ENCODE results near the gene KCND3. TPM values are rescaled to one million over a fixed set of nuclear protein-coding genes. Genes with fewer than 3 reads are reported as not detected.
A peak's percentile ranks its signal among the peaks of the same experiment; 100 is the strongest.

Gene KCND3
- total RNA-seq, 5 donors from 2014 or later (not counting 1 experiment from before 2014, with no cell fraction given), result not detected

DNA sequence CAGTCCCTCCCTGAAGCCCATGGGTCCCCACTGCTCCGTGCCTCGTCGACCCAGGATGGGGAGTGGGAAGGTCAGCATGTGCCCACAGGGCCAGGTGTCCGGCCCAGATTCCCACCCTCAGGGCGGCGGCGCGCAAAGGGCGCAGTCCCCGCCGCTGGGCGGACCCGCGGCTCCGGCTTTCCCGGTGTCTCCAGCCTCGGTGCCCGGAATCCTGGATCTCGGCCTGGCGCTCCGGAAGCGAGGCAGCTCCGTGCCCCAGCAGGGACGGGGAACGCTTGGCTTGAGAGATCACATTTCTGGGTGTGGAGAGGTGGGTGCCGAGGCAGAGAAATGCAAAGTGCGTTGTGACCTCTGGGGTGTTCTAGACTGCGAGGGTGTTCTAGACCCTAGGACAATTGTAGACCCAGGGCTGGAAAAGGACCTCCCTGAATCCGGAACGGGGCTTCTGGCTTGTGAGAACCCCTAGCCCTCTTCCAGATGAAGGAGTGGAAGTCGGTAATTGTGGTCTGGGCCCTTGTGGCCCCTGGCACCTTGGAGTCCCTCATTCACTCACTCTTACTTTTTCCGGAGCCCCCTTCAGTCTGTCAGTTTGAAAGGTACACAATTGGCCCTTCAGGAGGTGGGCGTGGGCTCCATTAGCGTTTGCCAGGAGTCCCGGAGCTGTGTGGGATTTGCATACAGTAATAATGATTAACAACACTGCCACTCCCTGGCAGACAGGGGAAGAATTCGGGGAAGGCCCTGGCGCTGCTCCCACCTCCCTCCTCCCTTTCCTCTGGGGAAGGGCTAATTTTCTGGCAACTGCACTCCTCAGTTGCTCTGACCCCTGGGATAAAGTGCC, 1.6 kb upstream of the KCND3 start:
- 6% methylated on average over 26 of the region's 37 CpGs for WGBS (ENCODE audit: insufficient coverage)
- DNase-seq, result no peak
- H3K9me3 Mint-ChIP-seq, result no peaks in the 10 kb centered on the region
- Histone ChIP-seq H3K4me3 (ENCODE audit: control insufficient read depth in 1 of 2, extremely low read depth in 1 of 2, low read length in 1 of 2) (no peak overlapping the region), H3K27me3 (replicated peaks in 1 of 2; ENCODE audit: control insufficient read depth in 2 of 2, extremely low read depth in 1 of 2, insufficient read depth in 2 of 2, low read length in 1 of 2) (peaks cover 24 to 67% of the 10 kb centered on the region in 2 experiments), H3K27ac (ENCODE audit: low read length) (no peak overlapping the region), H3K9me3 (no peaks in the 10 kb centered on the region), H3K4me1 (ENCODE audit: control insufficient read depth in 1 of 2, extremely low read depth in 1 of 2, insufficient read depth in 2 of 2, low read length in 2 of 2) (peaks cover 0 to 15% of the 10 kb centered on the region in 2 experiments), H3K36me3 (ENCODE audit: control insufficient read depth in 2 of 2, extremely low read depth in 1 of 2, insufficient read depth in 1 of 2, low read length in 1 of 2) (no peaks in the 10 kb centered on the region)
- H3K27me3 Mint-ChIP-seq, result peaks cover 53 to 82% of the 10 kb centered on the region in 2 donors
- H3K36me3 Mint-ChIP-seq, result no peaks in the 10 kb centered on the region
- ATAC-seq (replicated peaks in 1 of 4), result no peak
- H3K4me1 Mint-ChIP-seq, result peaks cover 7 to 22% (median 20%) of the 10 kb centered on the region in 3 donors
- ChIA-PET POLR2A (no interaction called here), CTCF (no interaction called here)
- H3K27ac Mint-ChIP-seq, result no peak overlapping the region
- H3K4me3 Mint-ChIP-seq, result peak overlapping the region; percentile 21 to 64 (median 32)

- POLR2A ChIA-PET, result no interaction called here
- WGBS (ENCODE audit: insufficient coverage), result 2% methylated on average over 60 of the region's 72 CpGs
Observed at GRCh38 chr1:111990026-111990877, 784 bp upstream of the KCND3 start.

DNA sequence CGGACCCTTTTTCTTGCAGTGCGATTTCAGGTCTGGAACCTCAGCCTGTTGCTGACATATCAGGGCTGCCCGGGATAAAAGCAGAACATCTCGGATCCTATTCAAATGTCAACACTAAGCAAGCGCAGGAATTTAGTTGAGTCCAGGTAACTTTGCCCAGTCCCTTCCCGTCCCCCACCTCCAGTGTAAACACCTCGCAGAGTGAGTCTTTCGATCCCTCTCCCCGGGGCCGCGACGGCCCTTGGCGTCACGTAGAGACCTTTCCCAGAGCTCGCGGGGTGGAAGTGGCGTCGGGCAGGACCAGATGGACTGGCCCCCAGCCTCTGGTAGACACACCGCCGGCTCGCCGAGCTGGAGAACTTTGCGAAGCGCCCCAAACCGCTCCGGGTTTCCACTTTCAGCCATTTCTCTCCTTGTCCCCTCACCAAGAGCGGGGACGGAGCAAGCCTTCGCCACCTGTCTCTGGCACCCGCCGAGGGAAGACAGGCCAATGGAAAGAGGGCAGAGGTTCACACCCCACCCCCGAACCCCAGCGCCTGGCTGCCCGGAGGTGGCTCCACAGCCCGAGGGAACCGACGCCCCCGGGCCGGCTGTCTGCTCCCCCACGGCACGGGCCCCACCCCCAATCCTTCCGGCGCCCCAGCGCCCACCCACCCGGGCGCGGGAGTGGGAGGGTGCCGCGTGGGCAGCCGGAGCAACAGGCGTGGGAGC, 570 bp downstream of the KCND3 start:
- DNase-seq (no peak), ATAC-seq (replicated peaks in 1 of 4) (no peak)
- Histone ChIP-seq H3K9me3 (no peaks in the 10 kb centered on the region), H3K27me3 (replicated peaks in 1 of 2; ENCODE audit: control insufficient read depth in 2 of 2, extremely low read depth in 1 of 2, insufficient read depth in 2 of 2, low read length in 1 of 2) (peaks cover 25 to 68% of the 10 kb centered on the region in 2 experiments), H3K27ac (ENCODE audit: low read length) (no peak overlapping the region), H3K36me3 (ENCODE audit: control insufficient read depth in 2 of 2, extremely low read depth in 1 of 2, insufficient read depth in 1 of 2, low read length in 1 of 2) (no peaks in the 10 kb centered on the region), H3K4me1 (ENCODE audit: control insufficient read depth in 1 of 2, extremely low read depth in 1 of 2, insufficient read depth in 2 of 2, low read length in 2 of 2) (peaks cover 0 to 15% of the 10 kb centered on the region in 2 experiments), H3K4me3 (ENCODE audit: control insufficient read depth in 1 of 2, extremely low read depth in 1 of 2, low read length in 1 of 2) (peak overlapping the region in 1 of 2 donors; percentile 51)
- Mint-ChIP-seq H3K27me3 (peaks cover 50 to 82% of the 10 kb centered on the region in 2 donors), H3K4me1 (peaks cover 7 to 22% (median 20%) of the 10 kb centered on the region in 3 donors), H3K9me3 (no peaks in the 10 kb centered on the region), H3K36me3 (no peaks in the 10 kb centered on the region), H3K27ac (no peak overlapping the region), H3K4me3 (peak overlapping the region; percentile 53 to 61 (median 53))
- 5% methylated on average over 50 of the region's 51 CpGs for WGBS (ENCODE audit: insufficient coverage)
- ChIA-PET POLR2A (no interaction called here), CTCF (no interaction called here)

More at GRCh38 chr1:111990026-111990877, 784 bp upstream of the KCND3 start:
- H3K27me3 Mint-ChIP-seq, result peaks cover 48 to 84% of the 10 kb centered on the region in 2 donors
- H3K36me3 Mint-ChIP-seq, result no peaks in the 10 kb centered on the region
- Histone ChIP-seq H3K27ac (ENCODE audit: low read length) (no peak overlapping the region), H3K9me3 (no peaks in the 10 kb centered on the region), H3K27me3 (replicated peaks in 1 of 2; ENCODE audit: control insufficient read depth in 2 of 2, extremely low read depth in 1 of 2, insufficient read depth in 2 of 2, low read length in 1 of 2) (peaks cover 27 to 68% of the 10 kb centered on the region in 2 experiments), H3K4me1 (ENCODE audit: control insufficient read depth in 1 of 2, extremely low read depth in 1 of 2, insufficient read depth in 2 of 2, low read length in 2 of 2) (peaks cover 0 to 15% of the 10 kb centered on the region in 2 experiments), H3K36me3 (ENCODE audit: control insufficient read depth in 2 of 2, extremely low read depth in 1 of 2, insufficient read depth in 1 of 2, low read length in 1 of 2) (no peaks in the 10 kb centered on the region), H3K4me3 (ENCODE audit: control insufficient read depth in 1 of 2, extremely low read depth in 1 of 2, low read length in 1 of 2) (no peak overlapping the region)
- no peak overlapping the region for H3K27ac Mint-ChIP-seq
- ATAC-seq (replicated peaks in 1 of 4) (no peak), DNase-seq (no peak)
- H3K4me1 Mint-ChIP-seq, result peaks cover 7 to 22% (median 20%) of the 10 kb centered on the region in 3 donors
- peak overlapping the region; percentile 53 to 64 (median 54) for H3K4me3 Mint-ChIP-seq
- CTCF ChIA-PET, result no interaction called here
- H3K9me3 Mint-ChIP-seq, result no peaks in the 10 kb centered on the region

DNA sequence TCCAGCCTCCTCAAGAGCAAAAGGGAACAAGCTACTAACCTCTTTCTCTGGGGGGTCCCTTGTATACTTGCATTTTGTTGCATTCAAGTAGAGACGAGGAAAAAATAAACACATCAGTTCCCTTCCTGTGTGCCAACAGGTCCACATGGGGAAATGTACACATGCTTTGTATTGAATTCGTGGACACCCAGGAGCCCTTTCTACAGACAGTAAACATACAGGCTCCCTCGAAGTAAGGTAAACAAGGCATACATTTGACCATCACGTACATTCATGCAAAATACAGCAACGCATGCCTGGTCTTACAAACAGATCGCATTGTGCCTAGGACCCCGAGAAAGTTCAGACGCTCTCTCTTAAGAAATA, 1.1 kb downstream of the KCND3 start:
- Histone ChIP-seq H3K9me3 (no peaks in the 10 kb centered on the region), H3K27ac (ENCODE audit: low read length) (no peak overlapping the region), H3K4me1 (ENCODE audit: control insufficient read depth in 1 of 2, extremely low read depth in 1 of 2, insufficient read depth in 2 of 2, low read length in 2 of 2) (peaks cover 0 to 15% of the 10 kb centered on the region in 2 experiments), H3K4me3 (ENCODE audit: control insufficient read depth in 1 of 2, extremely low read depth in 1 of 2, low read length in 1 of 2) (no peak overlapping the region), H3K36me3 (ENCODE audit: control insufficient read depth in 2 of 2, extremely low read depth in 1 of 2, insufficient read depth in 1 of 2, low read length in 1 of 2) (no peaks in the 10 kb centered on the region), H3K27me3 (replicated peaks in 1 of 2; ENCODE audit: control insufficient read depth in 2 of 2, extremely low read depth in 1 of 2, insufficient read depth in 2 of 2, low read length in 1 of 2) (peaks cover 25 to 65% of the 10 kb centered on the region in 2 experiments)
- WGBS (ENCODE audit: insufficient coverage), result 16% methylated on average over 7 of the region's 8 CpGs
- no peak for ATAC-seq (replicated peaks in 1 of 4)
- Mint-ChIP-seq H3K36me3 (no peaks in the 10 kb centered on the region), H3K9me3 (no peaks in the 10 kb centered on the region), H3K27me3 (peaks cover 46 to 82% of the 10 kb centered on the region in 2 donors), H3K27ac (no peak overlapping the region), H3K4me1 (peaks cover 7 to 22% (median 20%) of the 10 kb centered on the region in 3 donors), H3K4me3 (peak overlapping the region; percentile 53 to 61 (median 53))
- ChIA-PET POLR2A (no interaction called here), CTCF (no interaction called here)
- no peak for DNase-seq

- Mint-ChIP-seq H3K27ac (no peak overlapping the region), H3K4me3 (no peak overlapping the region), H3K27me3 (peaks cover 42 to 75% of the 10 kb centered on the region in 2 donors), H3K36me3 (no peaks in the 10 kb centered on the region), H3K9me3 (no peaks in the 10 kb centered on the region), H3K4me1 (peaks cover 7 to 22% (median 20%) of the 10 kb centered on the region in 3 donors)
- ChIA-PET CTCF (no interaction called here), POLR2A (no interaction called here)
- WGBS (ENCODE audit: insufficient coverage), result 91% methylated on average over 4 of the region's 4 CpGs
- ATAC-seq (replicated peaks in 1 of 4), result no peak
- Histone ChIP-seq H3K27me3 (replicated peaks in 1 of 2; ENCODE audit: control insufficient read depth in 2 of 2, extremely low read depth in 1 of 2, insufficient read depth in 2 of 2, low read length in 1 of 2) (peaks cover 27 to 64% of the 10 kb centered on the region in 2 experiments), H3K4me3 (ENCODE audit: control insufficient read depth in 1 of 2, extremely low read depth in 1 of 2, low read length in 1 of 2) (no peak overlapping the region), H3K36me3 (ENCODE audit: control insufficient read depth in 2 of 2, extremely low read depth in 1 of 2, insufficient read depth in 1 of 2, low read length in 1 of 2) (no peaks in the 10 kb centered on the region), H3K9me3 (no peaks in the 10 kb centered on the region), H3K4me1 (ENCODE audit: control insufficient read depth in 1 of 2, extremely low read depth in 1 of 2, insufficient read depth in 2 of 2, low read length in 2 of 2) (peaks cover 0 to 15% of the 10 kb centered on the region in 2 experiments), H3K27ac (ENCODE audit: low read length) (no peak overlapping the region)
- DNase-seq, result no peak
Observed at GRCh38 chr1:111987502-111987901, 2.0 kb downstream of the KCND3 start.

- no peak overlapping the region for H3K27ac Mint-ChIP-seq
- no peak for DNase-seq
- WGBS (ENCODE audit: insufficient coverage), result 83% methylated on average over 7 of the region's 8 CpGs
- peaks cover 0 to 3% (median 2%) of the 10 kb centered on the region in 3 donors for H3K4me1 Mint-ChIP-seq
- Histone ChIP-seq H3K4me1 (ENCODE audit: control insufficient read depth in 1 of 2, extremely low read depth in 1 of 2, insufficient read depth in 2 of 2, low read length in 2 of 2) (no peaks in the 10 kb centered on the region), H3K36me3 (ENCODE audit: control insufficient read depth in 2 of 2, extremely low read depth in 1 of 2, insufficient read depth in 1 of 2, low read length in 1 of 2) (no peaks in the 10 kb centered on the region), H3K27me3 (replicated peaks in 1 of 2; ENCODE audit: control insufficient read depth in 2 of 2, extremely low read depth in 1 of 2, insufficient read depth in 2 of 2, low read length in 1 of 2) (peaks cover 19 to 38% of the 10 kb centered on the region in 2 experiments), H3K9me3 (no peaks in the 10 kb centered on the region), H3K27ac (ENCODE audit: low read length) (no peak overlapping the region), H3K4me3 (ENCODE audit: control insufficient read depth in 1 of 2, extremely low read depth in 1 of 2, low read length in 1 of 2) (no peak overlapping the region)
- H3K4me3 Mint-ChIP-seq, result no peak overlapping the region
- H3K9me3 Mint-ChIP-seq, result no peaks in the 10 kb centered on the region
- ATAC-seq (replicated peaks in 1 of 4), result no peak
- H3K27me3 Mint-ChIP-seq, result peaks cover 29 to 49% of the 10 kb centered on the region in 2 donors
- ChIA-PET POLR2A (no interaction called here), CTCF (no interaction called here)
- no peaks in the 10 kb centered on the region for H3K36me3 Mint-ChIP-seq
Observed at GRCh38 chr1:111983500-111983899, 6.0 kb downstream of the KCND3 start.

Data from T-cell (primary cell).